Hindlimb muscle (tissue), 1 donor: Measurements from ENCODE around the gene HIVEP3. TPM values are rescaled to one million over a fixed set of nuclear protein-coding genes. Genes with fewer than 3 reads are reported as not detected.
"Not testable (repeated sequence)": the region's sequence is repeated elsewhere in the genome, so short reads cannot be mapped to it uniquely, and the experiment has no call there.

Experiments
- DNase-seq: peaks from one replicate; pipeline ENCODE4 v3.0.0-alpha.2; 2013
- polyA plus RNA-seq: library from polyadenylated mRNA; unstranded; fragments of 120-200 nt; gene quantifications from one replicate; pipeline ENCODE4 v1.2.1, GENCODE V29; 2013; ENCODE audit not compliant: insufficient read length

The HIVEP3 gene
- polyA plus RNA-seq, 1 donor: 3.1 TPM

- no peak for DNase-seq
These were observed 338.7 kb downstream of the HIVEP3 start for GRCh38 chr1:41580021-41580420.

- no peak for DNase-seq
These were observed 339.9 kb downstream of the HIVEP3 start for GRCh38 chr1:41578712-41579335.

GRCh38 chr1:41576620-41577019 is 342.1 kb downstream of the HIVEP3 start:
- DNase-seq: no peak

- DNase-seq: no peak
These were observed 342.5 kb downstream of the HIVEP3 start for GRCh38 chr1:41576206-41576605.

- DNase-seq: no peak
These were observed 343.9 kb downstream of the HIVEP3 start for GRCh38 chr1:41574842-41575241.

- peak; percentile 85 for DNase-seq
These were observed 344.7 kb downstream of the HIVEP3 start for GRCh38 chr1:41573785-41574713.

GRCh38 chr1:41573194-41573593 is 345.5 kb downstream of the HIVEP3 start:
- DNase-seq: no peak

- DNase-seq: no peak
These were observed 346.5 kb downstream of the HIVEP3 start for GRCh38 chr1:41572224-41572623.

GRCh38 chr1:41571041-41571440 is 347.7 kb downstream of the HIVEP3 start:
- no peak for DNase-seq

GRCh38 chr1:41568204-41568603 is 350.5 kb downstream of the HIVEP3 start:
- no peak for DNase-seq

GRCh38 chr1:41566969-41567368 is 351.8 kb downstream of the HIVEP3 start:
- no peak for DNase-seq

- DNase-seq: no peak
These were observed 352.3 kb downstream of the HIVEP3 start for GRCh38 chr1:41566274-41566885.

- DNase-seq: no peak
These were observed 353.8 kb downstream of the HIVEP3 start for GRCh38 chr1:41564741-41565475.

- no peak for DNase-seq
These were observed 356.4 kb downstream of the HIVEP3 start for GRCh38 chr1:41562328-41562727.

GRCh38 chr1:41560931-41561330 is 357.8 kb downstream of the HIVEP3 start:
- DNase-seq: no peak

GRCh38 chr1:41560496-41560895 is 358.2 kb downstream of the HIVEP3 start:
- DNase-seq: no peak

- no peak for DNase-seq
These were observed 359.4 kb downstream of the HIVEP3 start for GRCh38 chr1:41559331-41559730.

- DNase-seq: peak; percentile 59
These were observed 360.0 kb downstream of the HIVEP3 start for GRCh38 chr1:41558761-41559171.

GRCh38 chr1:41557751-41558455 is 360.8 kb downstream of the HIVEP3 start:
- DNase-seq: no peak

- DNase-seq: not testable (repeated sequence)
These were observed 364.0 kb downstream of the HIVEP3 start for GRCh38 chr1:41554746-41555145.

- no peak for DNase-seq
These were observed 370.8 kb downstream of the HIVEP3 start for GRCh38 chr1:41547781-41548560.
